T-cell (primary cell): ENCODE measurements around the gene SMG6. TPM values are rescaled to one million over a fixed set of nuclear protein-coding genes. Genes with fewer than 3 reads are reported as not detected.
"Not testable (repeated sequence)": the region's sequence is repeated elsewhere in the genome, so short reads cannot be mapped to it uniquely, and the experiment has no call there.

Experiments used
- ATAC-seq, 4 experiments: fragments of 200-7000 bp in 3 of 4; fragments of 150-1000 bp in 1 of 4; cut with Tn5 transposase; replicated peaks in 1 of 4; 1 replicate in 3 of 4; 2 replicates in 1 of 4; pipeline ENCODE4 v1.10.0; 2021; ENCODE audit warnings: moderate library complexity in 3 of 4, mild to moderate bottlenecking in 2 of 4, moderate number of reproducible peaks in 1 of 4
- CTCF ChIA-PET, 2 donors: fragments of 300-600 bp; sonication (Branson Sonifier 250); formaldehyde crosslinking; loops; one replicate each; lab custom pipeline; 2022; ENCODE audit warnings: antibody characterized with exemption in 2 of 2; lab: Charles Lee
- POLR2A ChIA-PET, 2 donors: fragments of 300-600 bp; sonication (Branson Sonifier 250); formaldehyde crosslinking; loops; one replicate each; lab custom pipeline; 2022; ENCODE audit warnings: antibody characterized with exemption in 2 of 2; lab: Charles Lee
- DNase-seq, 35 experiments: peaks; one replicate each; pipeline versions ENCODE4 v3.0.0 to v3.0.0-alpha.2; 2013 to 2023
- H3K27ac ChIP-seq: one replicate; pipeline ENCODE4 v1.5.1; 2013; ENCODE audit warnings: low read length
- H3K27me3 ChIP-seq, 2 experiments: replicated peaks in 1 of 2; 1 replicate in 1 of 2; 2 replicates in 1 of 2; pipeline versions ENCODE4 v1.6.1 to v1.7.0; 2013; ENCODE audit warnings: low read length in 1 of 2, mixed read lengths in 1 of 2; ENCODE audit not compliant: control insufficient read depth in 2 of 2, insufficient read depth in 2 of 2; ENCODE audit errors: extremely low read depth in 1 of 2
- H3K36me3 ChIP-seq, 2 donors: 1 replicate in 1 of 2; 2 replicates in 1 of 2; pipeline versions ENCODE4 v1.6.1 to v1.7.0; 2013; ENCODE audit warnings: low read length in 1 of 2; ENCODE audit not compliant: control insufficient read depth in 2 of 2, insufficient read depth in 1 of 2; ENCODE audit errors: extremely low read depth in 1 of 2
- H3K4me1 ChIP-seq, 2 experiments: 1 replicate in 1 of 2; 2 replicates in 1 of 2; pipeline versions ENCODE4 v1.6.1 to v1.7.0; 2013; ENCODE audit warnings: low read length in 2 of 2, mixed read lengths in 1 of 2; ENCODE audit not compliant: insufficient read depth in 2 of 2, control insufficient read depth in 1 of 2; ENCODE audit errors: extremely low read depth in 1 of 2
- H3K4me3 ChIP-seq, 2 donors: 1 replicate in 1 of 2; 2 replicates in 1 of 2; pipeline versions ENCODE4 v1.5.1 to v1.7.0; 2013; ENCODE audit warnings: mild to moderate bottlenecking in 2 of 2, low read length in 1 of 2, moderate library complexity in 1 of 2; ENCODE audit not compliant: control insufficient read depth in 1 of 2; ENCODE audit errors: extremely low read depth in 1 of 2
- H3K9me3 ChIP-seq: 2 replicates; pipeline ENCODE4 v1.7.0; 2013
- H3K27ac Mint-ChIP-seq, 2 donors: one replicate each; pipeline ENCODE4 v1.8.0; 2020 to 2021; ENCODE audit warnings: mild to moderate bottlenecking in 2 of 2, mixed read lengths in 2 of 2
- H3K27me3 Mint-ChIP-seq, 2 donors: one replicate each; pipeline ENCODE4 v1.8.0; 2021 to 2022; ENCODE audit warnings: mixed read lengths in 2 of 2
- H3K36me3 Mint-ChIP-seq: one replicate; pipeline ENCODE4 v1.8.0; 2021; ENCODE audit warnings: mixed read lengths
- H3K4me1 Mint-ChIP-seq, 3 donors: one replicate each; pipeline ENCODE4 v1.8.0; 2020 to 2022; ENCODE audit warnings: mixed read lengths in 3 of 3, mild to moderate bottlenecking in 1 of 3
- H3K4me3 Mint-ChIP-seq, 3 donors: one replicate each; pipeline ENCODE4 v1.8.0; 2020 to 2022; ENCODE audit warnings: mild to moderate bottlenecking in 3 of 3, mixed read lengths in 3 of 3, moderate library complexity in 3 of 3
- H3K9me3 Mint-ChIP-seq, 3 donors: one replicate each; pipeline ENCODE4 v1.8.0; 2020 to 2022; ENCODE audit warnings: mixed read lengths in 3 of 3
- WGBS: methylation state at CpG from one replicate; pipeline ENCODE4 v1.1.5; 2013; ENCODE audit warnings: missing lambda C conversion rate; ENCODE audit not compliant: insufficient coverage; 5-methylcytosine and 5-hydroxymethylcytosine counted together
- total RNA-seq, 35 experiments: library from RNA in 6 of 35; stranded (reverse) in 6 of 35; fragments of 120-200 nt in 1 of 35; gene quantifications; one replicate each; pipeline versions ENCODE4 v1.2.1 to v1.2.4 and lab custom pipeline; 2013 to 2026

SMG6 gene
- total RNA-seq, 5 donors from 2014 or later (not counting 1 experiment from before 2014, with no cell fraction given) = 42.7 to 55.4 (median 45.9) TPM

GRCh38 chr17:2263183-2264066 lies 40.2 kb downstream of the SMG6 start:
- H3K27ac Mint-ChIP-seq = peak overlapping the region; percentile 95 to 99
- DNase-seq = peak in 1 of 35 experiments; percentile 39
- Histone ChIP-seq H3K4me3 (no peak overlapping the region), H3K27ac (peak overlapping the region; percentile 94), H3K4me1 (peaks cover 83 to 91% of the 10 kb centered on the region in 2 experiments), H3K27me3 (no peaks in the 10 kb centered on the region), H3K9me3 (no peaks in the 10 kb centered on the region), H3K36me3 (no peaks in the 10 kb centered on the region)
- POLR2A ChIA-PET = interaction anchor here (0.5 to 1.0 kb wide), 3 partner anchors 10 to 67 kb away, joined by 3 read pairs; no protein-coding TSS in a partner anchor
- H3K27me3 Mint-ChIP-seq = no peaks in the 10 kb centered on the region
- WGBS = no CpG with 5 or more reads among the region's 8 CpGs
- peaks cover 92% of the 10 kb centered on the region in 3 donors for H3K4me1 Mint-ChIP-seq
- no peaks in the 10 kb centered on the region for H3K9me3 Mint-ChIP-seq
- peak in 1 of 4 experiments; percentile 19 for ATAC-seq
- H3K36me3 Mint-ChIP-seq = peaks cover 25% of the 10 kb centered on the region
- CTCF ChIA-PET = interaction anchor here (0.7 to 1.5 kb wide), 3 partner anchors 19 to 20 kb away, joined by 4 to 6 read pairs (median 4); no protein-coding TSS in a partner anchor
- peak overlapping the region; percentile 61 to 76 (median 67) for H3K4me3 Mint-ChIP-seq

DNA sequence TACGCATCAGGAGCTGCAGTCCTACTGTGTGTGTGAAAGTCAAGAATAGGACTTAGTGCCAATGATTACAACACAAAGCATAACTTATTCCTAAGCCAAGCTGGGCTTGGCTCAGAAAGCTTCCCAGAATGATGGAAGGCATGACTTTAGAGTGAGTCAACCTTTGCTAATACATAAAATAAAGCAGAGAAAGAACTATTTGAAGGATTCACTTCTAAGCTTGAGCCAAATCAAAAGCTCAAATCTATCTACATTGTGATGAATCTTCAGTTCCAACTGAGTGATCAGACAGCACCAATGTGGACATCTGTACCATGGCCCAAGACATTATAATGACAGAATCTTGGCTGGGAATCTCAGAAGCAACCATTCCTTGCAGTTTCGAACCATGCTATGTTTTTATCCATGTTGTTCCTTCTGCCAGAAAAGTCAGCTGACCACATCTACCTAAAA lies 41.4 kb downstream of the SMG6 start:
- peak overlapping the region; percentile 94 for H3K27ac ChIP-seq
- H3K9me3 Mint-ChIP-seq = no peaks in the 10 kb centered on the region
- ATAC-seq = no peak
- no peak overlapping the region for H3K4me3 ChIP-seq
- peak overlapping the region in 1 of 3 donors; percentile 49 for H3K4me3 Mint-ChIP-seq
- H3K4me1 ChIP-seq = peaks cover 72 to 89% of the 10 kb centered on the region in 2 experiments
- CTCF ChIA-PET = interaction anchor here (0.7 to 1.5 kb wide), 3 partner anchors 16 to 18 kb away, joined by 3 to 4 read pairs (median 3); no protein-coding TSS in a partner anchor
- H3K27me3 Mint-ChIP-seq = no peaks in the 10 kb centered on the region
- H3K36me3 Mint-ChIP-seq = peaks cover 24% of the 10 kb centered on the region
- peaks cover 89 to 90% (median 89%) of the 10 kb centered on the region in 3 donors for H3K4me1 Mint-ChIP-seq
- no peaks in the 10 kb centered on the region for H3K9me3 ChIP-seq
- peak overlapping the region; percentile 95 to 99 for H3K27ac Mint-ChIP-seq
- no peaks in the 10 kb centered on the region for H3K27me3 ChIP-seq
- DNase-seq = no peak
- POLR2A ChIA-PET = interaction anchor here in 1 of 2 donors (0.8 kb wide), 1 partner anchor 49 kb away, joined by 3 read pairs; no protein-coding TSS in a partner anchor
- 100% methylated on average over 1 of the region's 2 CpGs for WGBS
- no peaks in the 10 kb centered on the region for H3K36me3 ChIP-seq

- Histone ChIP-seq H3K36me3 (no peaks in the 10 kb centered on the region), H3K4me1 (peaks cover 51 to 70% of the 10 kb centered on the region in 2 experiments), H3K4me3 (peak overlapping the region in 1 of 2 donors; percentile 11), H3K27ac (peak overlapping the region; percentile 92), H3K27me3 (no peaks in the 10 kb centered on the region), H3K9me3 (no peaks in the 10 kb centered on the region)
- ATAC-seq = peak; percentile 58 to 82 (median 65)
- no peaks in the 10 kb centered on the region for H3K9me3 Mint-ChIP-seq
- DNase-seq = peak in 34 of 35 experiments; percentile 8 to 83 (median 46)
- POLR2A ChIA-PET = interaction anchor here (0.6 to 1.1 kb wide), 5 partner anchors 9 to 439 kb away, joined by 3 to 6 read pairs (median 3); partner anchors contain the start of gene TSR1 (in 1 of the 2)
- H3K4me3 Mint-ChIP-seq = peak overlapping the region; percentile 58 to 72 (median 63)
- WGBS = 0% methylated on average over 3 of the region's 8 CpGs
- no peaks in the 10 kb centered on the region for H3K27me3 Mint-ChIP-seq
- peaks cover 27% of the 10 kb centered on the region for H3K36me3 Mint-ChIP-seq
- CTCF ChIA-PET = interaction anchor here in 1 of 2 donors (0.6 to 0.8 kb wide), 4 partner anchors 15 to 680 kb away, joined by 3 to 10 read pairs (median 6); no protein-coding TSS in a partner anchor
- H3K4me1 Mint-ChIP-seq = peaks cover 68 to 73% (median 70%) of the 10 kb centered on the region in 3 donors
- H3K27ac Mint-ChIP-seq = peak overlapping the region; percentile 93 to 97
These were observed 43.6 kb downstream of the SMG6 start for GRCh38 chr17:2259769-2260536.

- H3K4me3 ChIP-seq, H3K9me3 Mint-ChIP-seq, DNase-seq, H3K9me3 ChIP-seq, H3K27me3 Mint-ChIP-seq, ATAC-seq, H3K27me3 ChIP-seq, H3K36me3 ChIP-seq: not testable (repeated sequence)
- CTCF ChIA-PET = interaction anchor here in 1 of 2 donors (0.8 to 2.0 kb wide), 2 partner anchors 14 to 22 kb away, joined by 4 to 10 read pairs; no protein-coding TSS in a partner anchor
- Histone ChIP-seq H3K4me1 (peaks cover 48 to 66% of the 10 kb centered on the region in 2 experiments), H3K27ac (peak overlapping the region; percentile 92)
- H3K4me1 Mint-ChIP-seq = peaks cover 68 to 73% (median 69%) of the 10 kb centered on the region in 3 donors
- H3K27ac Mint-ChIP-seq = peak overlapping the region; percentile 93 to 97
- H3K36me3 Mint-ChIP-seq = peaks cover 32% of the 10 kb centered on the region
- peak overlapping the region; percentile 63 to 72 (median 69) for H3K4me3 Mint-ChIP-seq
- POLR2A ChIA-PET = interaction anchor here (0.7 to 1.1 kb wide), 2 partner anchors 78 to 204 kb away, joined by 3 read pairs; partner anchors contain the start of genes HIC1 (in 1 of the 2) and TSR1 (in 1 of the 2)
- no CpG with 5 or more reads among the region's 8 CpGs for WGBS
These were observed 44.8 kb downstream of the SMG6 start for GRCh38 chr17:2258830-2259229.

- ATAC-seq (peak; percentile 40 to 71 (median 54)), DNase-seq (peak in 2 of 35 experiments; percentile 26 to 29)
- peaks cover 58 to 62% (median 62%) of the 10 kb centered on the region in 3 donors for H3K4me1 Mint-ChIP-seq
- peak overlapping the region; percentile 80 to 86 for H3K27ac Mint-ChIP-seq
- Histone ChIP-seq H3K4me1 (peaks cover 21 to 45% of the 10 kb centered on the region in 2 experiments), H3K4me3 (no peak overlapping the region), H3K27me3 (no peaks in the 10 kb centered on the region), H3K9me3 (no peaks in the 10 kb centered on the region), H3K27ac (peak overlapping the region; percentile 26), H3K36me3 (peaks cover 0 to 20% of the 10 kb centered on the region in 2 donors)
- H3K27me3 Mint-ChIP-seq = no peaks in the 10 kb centered on the region
- ChIA-PET POLR2A (interaction anchor here (0.5 to 0.6 kb wide), 3 partner anchors 9 to 1970 kb away, joined by 3 to 6 read pairs (median 3); no protein-coding TSS in a partner anchor), CTCF (interaction anchor here (0.7 to 1.8 kb wide), 3 partner anchors 9 to 195 kb away, joined by 3 to 7 read pairs (median 3); no protein-coding TSS in a partner anchor)
- H3K36me3 Mint-ChIP-seq = peaks cover 46% of the 10 kb centered on the region
- H3K9me3 Mint-ChIP-seq = no peaks in the 10 kb centered on the region
- 83% methylated on average over 1 of the region's 5 CpGs for WGBS
- peak overlapping the region in 1 of 3 donors; percentile 51 for H3K4me3 Mint-ChIP-seq
These were observed 49.7 kb downstream of the SMG6 start for GRCh38 chr17:2253768-2254406.
